ENCODE measurements around the gene PCDH20.

GRCh38 chr13:61370520-61370919 lies 45.1 kb downstream of the PCDH20 start:
- TF ChIP-seq CTCF (IDR thresholded peaks at IDR 0.05; ENCODE audit: insufficient read depth, low read depth, low read length) (no peak), EZH2 (IDR thresholded peaks at IDR 0.05; ENCODE audit: insufficient read depth, low read length) (no peak)
